Tibial nerve (tissue), 4 donors: Measurements from ENCODE around the gene TBRG4. TPM values are rescaled to one million over a fixed set of nuclear protein-coding genes. Genes with fewer than 3 reads are reported as not detected.

Source experiments
- DNase-seq, 2 donors: peaks; one replicate each; pipeline ENCODE4 v3.0.0-alpha.2; 2019; ENCODE audit warnings: low spot score in 2 of 2
- H3K27ac ChIP-seq, 4 donors: fragments of 200-600 bp; sonication (generic) in 3 of 4; one replicate each; pipeline ENCODE4 v1.5.1; 2017 to 2019; ENCODE audit warnings: mild to moderate bottlenecking in 1 of 4
- H3K27me3 ChIP-seq, 2 donors: fragments of 200-600 bp; sonication (generic) in 1 of 2; one replicate each; pipeline versions ENCODE4 v1.5.1 to v1.6.0; 2017 to 2019
- H3K36me3 ChIP-seq, 3 donors: fragments of 200-600 bp; sonication (generic); one replicate each; pipeline ENCODE4 v1.5.1; 2018 to 2019
- H3K4me1 ChIP-seq, 4 donors: fragments of 200-600 bp; sonication (generic) in 3 of 4; one replicate each; pipeline ENCODE4 v1.5.1; 2017 to 2019
- H3K4me3 ChIP-seq, 4 donors: fragments of 200-600 bp; sonication (generic) in 3 of 4; one replicate each; pipeline ENCODE4 v1.5.1; 2017 to 2019; ENCODE audit warnings: mild to moderate bottlenecking in 1 of 4, moderate library complexity in 1 of 4
- H3K9me3 ChIP-seq, 4 donors: fragments of 200-600 bp; sonication (generic) in 3 of 4; one replicate each; pipeline ENCODE4 v1.5.1; 2017 to 2019
- CTCF ChIP-seq, 5 experiments: fragments of 200-600 bp in 3 of 5; fragments of 450-650 bp in 2 of 5; sonication (generic) in 3 of 5; IDR thresholded peaks; one replicate each; pipeline ENCODE4 v1.5.1; 2016 to 2019; ENCODE audit warnings: antibody characterized with exemption in 5 of 5, mild to moderate bottlenecking in 3 of 5, moderate library complexity in 2 of 5
- EP300 ChIP-seq, 2 donors: sonication (generic); formaldehyde crosslinking; IDR thresholded peaks; one replicate each; pipeline ENCODE4 v1.6.1; 2017; ENCODE audit warnings: antibody characterized with exemption in 2 of 2, mild to moderate bottlenecking in 1 of 2
- POLR2A ChIP-seq, 2 donors: fragments of 450-650 bp; IDR thresholded peaks; one replicate each; pipeline ENCODE4 v1.6.1; 2017; ENCODE audit warnings: antibody characterized with exemption in 2 of 2, mild to moderate bottlenecking in 2 of 2, moderate library complexity in 2 of 2
- WGBS, 2 donors: methylation state at CpG; one replicate each; pipeline ENCODE4 v1.1.5; 2018; 5-methylcytosine and 5-hydroxymethylcytosine counted together
- total RNA-seq, 4 donors: library from RNA; depleted of rRNA; stranded (reverse); fragments of >200 nt; gene quantifications; one replicate each; pipeline ENCODE4 v1.1.0, GENCODE V29; 2016

The TBRG4 gene
- total RNA-seq, 4 donors from 2014 or later: 32.3 to 81.3 (median 54.0) TPM

GRCh38 chr7:45080265-45080957 lies 31.1 kb downstream of the TBRG4 start:
- no peak for DNase-seq
- 86 to 94% methylated on average over 12 to 17 of the region's 17 CpGs for WGBS, 2 donors
- TF ChIP-seq EP300 (IDR thresholded peaks at IDR 0.05) (no peak), CTCF (IDR thresholded peaks at IDR 0.05) (no peak), POLR2A (IDR thresholded peaks at IDR 0.05) (no peak)

GRCh38 chr7:45078125-45078681 lies 33.3 kb downstream of the TBRG4 start:
- 72 to 81% methylated on average over 8 of the region's 8 CpGs for WGBS, 2 donors
- no peak for DNase-seq
- H3K27me3 ChIP-seq: no peaks in the 10 kb centered on the region
- peaks cover 0 to 16% (median 7%) of the 10 kb centered on the region in 4 donors for H3K4me1 ChIP-seq
- H3K9me3 ChIP-seq: no peaks in the 10 kb centered on the region
- TF ChIP-seq CTCF (IDR thresholded peaks at IDR 0.05) (no peak), POLR2A (IDR thresholded peaks at IDR 0.05) (no peak), EP300 (IDR thresholded peaks at IDR 0.05) (no peak)
- H3K27ac ChIP-seq: no peak overlapping the region
- H3K4me3 ChIP-seq: no peak overlapping the region
- H3K36me3 ChIP-seq: peaks cover 0 to 81% (median 18%) of the 10 kb centered on the region in 3 donors

More at GRCh38 chr7:45080265-45080957, 31.1 kb downstream of the TBRG4 start:
- Histone ChIP-seq H3K27ac (no peak overlapping the region), H3K4me1 (peaks cover 0 to 25% (median 7%) of the 10 kb centered on the region in 4 donors), H3K9me3 (no peaks in the 10 kb centered on the region), H3K27me3 (no peaks in the 10 kb centered on the region), H3K4me3 (no peak overlapping the region), H3K36me3 (peaks cover 0 to 73% (median 0%) of the 10 kb centered on the region in 3 donors)

- Histone ChIP-seq H3K27me3 (no peaks in the 10 kb centered on the region), H3K9me3 (no peaks in the 10 kb centered on the region), H3K4me3 (no peak overlapping the region), H3K36me3 (peaks cover 0 to 81% (median 23%) of the 10 kb centered on the region in 3 donors), H3K27ac (no peak overlapping the region), H3K4me1 (peaks cover 0 to 9% (median 7%) of the 10 kb centered on the region in 4 donors)
- no peak for DNase-seq
- TF ChIP-seq EP300 (IDR thresholded peaks at IDR 0.05) (no peak), POLR2A (IDR thresholded peaks at IDR 0.05) (no peak), CTCF (IDR thresholded peaks at IDR 0.05) (no peak)
- 88 to 95% methylated on average over 9 of the region's 9 CpGs for WGBS, 2 donors
Measured at GRCh38 chr7:45077579-45077978, 33.9 kb downstream of the TBRG4 start.

GRCh38 chr7:45076946-45077345 lies 34.6 kb downstream of the TBRG4 start:
- no peaks in the 10 kb centered on the region for H3K27me3 ChIP-seq
- WGBS, 2 donors: 73 to 98% methylated on average over 4 to 5 of the region's 5 CpGs
- TF ChIP-seq EP300 (IDR thresholded peaks at IDR 0.05) (no peak), CTCF (IDR thresholded peaks at IDR 0.05) (no peak), POLR2A (IDR thresholded peaks at IDR 0.05) (no peak)
- H3K27ac ChIP-seq: no peak overlapping the region
- no peak overlapping the region for H3K4me3 ChIP-seq
- DNase-seq: no peak
- H3K36me3 ChIP-seq: peaks cover 0 to 87% (median 23%) of the 10 kb centered on the region in 3 donors
- H3K4me1 ChIP-seq: peaks cover 0 to 3% (median 1%) of the 10 kb centered on the region in 4 donors
- no peaks in the 10 kb centered on the region for H3K9me3 ChIP-seq
